Measurements from ENCODE around the gene MFSD12.

DNA sequence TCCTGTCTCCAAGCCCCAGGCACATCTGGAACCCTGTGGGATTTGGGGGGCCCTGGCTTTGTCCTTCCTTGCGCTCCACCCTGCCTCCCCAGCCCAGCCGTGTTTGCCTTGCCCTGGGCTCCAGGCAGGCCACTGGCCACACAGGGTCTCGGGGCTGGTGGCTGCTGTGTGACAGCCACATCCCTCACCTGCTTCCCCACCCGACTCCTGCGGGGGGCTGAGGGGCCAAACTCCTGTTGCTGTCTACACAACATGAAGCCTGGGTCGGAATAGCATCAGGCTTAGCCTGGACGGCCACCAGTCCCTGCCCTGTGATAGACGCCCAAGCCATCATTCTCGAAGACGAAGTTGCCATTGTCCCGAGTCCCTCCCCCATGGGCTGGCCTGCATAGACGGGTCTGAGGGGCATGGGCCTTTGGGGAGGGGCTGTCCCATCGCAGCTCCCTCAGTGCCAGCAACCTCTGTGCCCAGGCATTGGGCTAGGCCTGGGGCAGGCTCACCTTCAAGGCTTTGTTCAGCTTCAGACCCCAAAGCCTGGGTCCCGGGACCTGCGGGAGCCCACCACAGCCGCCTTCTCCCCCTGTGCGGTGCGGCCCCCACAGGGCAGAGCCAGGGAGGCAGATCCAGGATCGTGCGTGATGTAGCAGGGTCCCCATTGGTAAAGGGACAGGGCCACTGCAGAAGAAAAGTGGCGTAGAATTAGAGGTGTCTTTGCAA is 33.9 kb downstream of the MFSD12 start:
- TF ChIP-seq CTCF (IDR thresholded peaks at IDR 0.05; ENCODE audit: low read depth, low read length, poor library complexity, severe bottlenecking), result no peak
- TF ChIP-seq EZH2phosphoT487 (IDR thresholded peaks at IDR 0.05; ENCODE audit: borderline replicate concordance, low read length), result no peak
